ENCODE results near the gene EPHA3. TPM values are rescaled to one million over a fixed set of nuclear protein-coding genes. Genes with fewer than 3 reads are reported as not detected.

Gene EPHA3
- total and polyA plus RNA-seq, 2 donors from 2014 or later, result 0.19 to 6.5 TPM

DNA sequence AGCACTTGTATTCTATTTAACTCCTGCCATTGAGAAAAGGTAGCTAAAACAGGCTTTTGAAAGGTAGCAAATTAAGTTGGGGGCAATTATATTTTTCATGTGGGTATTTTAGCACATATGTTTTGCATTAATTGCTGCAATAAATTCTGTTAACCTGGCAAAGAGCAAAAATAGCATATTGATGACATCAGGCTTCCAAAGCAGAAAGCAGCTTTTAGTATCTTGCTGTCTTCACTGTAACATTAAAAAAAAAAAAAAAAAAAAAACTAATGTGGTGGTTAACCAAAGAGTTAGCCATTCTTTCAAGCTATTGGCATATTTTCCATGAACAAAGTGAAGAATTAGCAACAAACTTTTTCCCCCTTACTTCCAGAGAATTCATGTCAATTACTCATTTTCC lies 9.1 kb downstream of the EPHA3 start:
- DNase-seq (no peak), FAIRE-seq (no peak)
- Histone ChIP-seq H3K9ac (ENCODE audit: low read length in 3 of 3) (no peak overlapping the region), H3K4me1 (ENCODE audit: control insufficient read depth in 2 of 3, insufficient read depth in 2 of 3, low read depth in 1 of 3, low read length in 3 of 3) (no peaks in the 10 kb centered on the region), H3K27ac (ENCODE audit: low read depth in 2 of 2, low read length in 2 of 2) (no peak overlapping the region), H3K36me3 (ENCODE audit: control insufficient read depth in 2 of 3, insufficient read depth in 3 of 3, low read length in 3 of 3) (no peaks in the 10 kb centered on the region), H3K9me3 (ENCODE audit: control insufficient read depth in 2 of 3, insufficient read depth in 1 of 3, low read length in 3 of 3) (no peaks in the 10 kb centered on the region), H3K27me3 (ENCODE audit: control insufficient read depth, insufficient read depth, low read length) (peaks cover 3% of the 10 kb centered on the region), H3K4me3 (ENCODE audit: low read length in 3 of 3) (no peak overlapping the region)
- intact Hi-C loops (cut with DNase I), result no loop called here
- TF ChIP-seq, protein P1, sequence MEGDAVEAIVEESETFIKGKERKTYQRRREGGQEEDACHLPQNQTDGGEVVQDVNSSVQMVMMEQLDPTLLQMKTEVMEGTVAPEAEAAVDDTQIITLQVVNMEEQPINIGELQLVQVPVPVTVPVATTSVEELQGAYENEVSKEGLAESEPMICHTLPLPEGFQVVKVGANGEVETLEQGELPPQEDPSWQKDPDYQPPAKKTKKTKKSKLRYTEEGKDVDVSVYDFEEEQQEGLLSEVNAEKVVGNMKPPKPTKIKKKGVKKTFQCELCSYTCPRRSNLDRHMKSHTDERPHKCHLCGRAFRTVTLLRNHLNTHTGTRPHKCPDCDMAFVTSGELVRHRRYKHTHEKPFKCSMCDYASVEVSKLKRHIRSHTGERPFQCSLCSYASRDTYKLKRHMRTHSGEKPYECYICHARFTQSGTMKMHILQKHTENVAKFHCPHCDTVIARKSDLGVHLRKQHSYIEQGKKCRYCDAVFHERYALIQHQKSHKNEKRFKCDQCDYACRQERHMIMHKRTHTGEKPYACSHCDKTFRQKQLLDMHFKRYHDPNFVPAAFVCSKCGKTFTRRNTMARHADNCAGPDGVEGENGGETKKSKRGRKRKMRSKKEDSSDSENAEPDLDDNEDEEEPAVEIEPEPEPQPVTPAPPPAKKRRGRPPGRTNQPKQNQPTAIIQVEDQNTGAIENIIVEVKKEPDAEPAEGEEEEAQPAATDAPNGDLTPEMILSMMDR (IDR thresholded peaks at IDR 0.05; ENCODE audit: borderline replicate concordance, extremely low read depth, insufficient read depth), result no peak

DNA sequence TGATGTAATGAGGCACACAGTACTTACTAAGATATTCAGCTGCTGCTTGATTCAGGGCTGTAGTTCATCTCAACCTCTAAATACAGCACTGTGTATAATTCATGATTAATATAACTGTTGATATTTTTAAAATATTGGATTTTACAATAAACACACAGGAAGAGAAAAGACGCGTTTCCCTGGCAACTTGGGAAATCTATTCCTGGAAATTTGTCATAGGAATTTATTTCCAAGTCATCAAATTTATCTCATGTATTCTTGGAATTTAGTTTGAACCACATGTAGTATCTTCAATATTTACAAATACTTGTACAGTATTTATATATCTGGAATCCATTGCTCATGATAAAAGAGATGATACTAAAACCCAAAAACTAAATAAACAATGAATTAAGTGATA lies 30.6 kb downstream of the EPHA3 start:
- intact Hi-C loops (cut with DNase I), result no loop called here
- Histone ChIP-seq H3K4me1 (ENCODE audit: control insufficient read depth in 2 of 3, insufficient read depth in 2 of 3, low read depth in 1 of 3, low read length in 3 of 3) (no peaks in the 10 kb centered on the region), H3K27ac (ENCODE audit: low read depth in 2 of 2, low read length in 2 of 2) (no peak overlapping the region), H3K36me3 (ENCODE audit: control insufficient read depth in 2 of 3, insufficient read depth in 3 of 3, low read length in 3 of 3) (no peaks in the 10 kb centered on the region), H3K9me3 (ENCODE audit: control insufficient read depth in 2 of 3, insufficient read depth in 1 of 3, low read length in 3 of 3) (no peaks in the 10 kb centered on the region), H3K9ac (ENCODE audit: low read length in 3 of 3) (no peak overlapping the region), H3K4me3 (ENCODE audit: low read length in 3 of 3) (no peak overlapping the region), H3K27me3 (ENCODE audit: control insufficient read depth, insufficient read depth, low read length) (no peaks in the 10 kb centered on the region)
- TF ChIP-seq, protein P1 (IDR thresholded peaks at IDR 0.05; ENCODE audit: borderline replicate concordance, extremely low read depth, insufficient read depth), result no peak
- DNase-seq (no peak), FAIRE-seq (no peak)

GRCh38 chr3:89139870-89140269 lies 32.4 kb downstream of the EPHA3 start:
- Histone ChIP-seq H3K36me3 (ENCODE audit: control insufficient read depth in 2 of 3, insufficient read depth in 3 of 3, low read length in 3 of 3) (no peaks in the 10 kb centered on the region), H3K27ac (ENCODE audit: low read depth in 2 of 2, low read length in 2 of 2) (no peak overlapping the region), H3K4me1 (ENCODE audit: control insufficient read depth in 2 of 3, insufficient read depth in 2 of 3, low read depth in 1 of 3, low read length in 3 of 3) (no peaks in the 10 kb centered on the region), H3K4me3 (ENCODE audit: low read length in 3 of 3) (no peak overlapping the region), H3K27me3 (ENCODE audit: control insufficient read depth, insufficient read depth, low read length) (no peaks in the 10 kb centered on the region), H3K9ac (ENCODE audit: low read length in 3 of 3) (no peak overlapping the region), H3K9me3 (ENCODE audit: control insufficient read depth in 2 of 3, insufficient read depth in 1 of 3, low read length in 3 of 3) (no peaks in the 10 kb centered on the region)
- TF ChIP-seq, protein P1 (IDR thresholded peaks at IDR 0.05; ENCODE audit: borderline replicate concordance, extremely low read depth, insufficient read depth), result no peak
- FAIRE-seq (no peak), DNase-seq (no peak)
- intact Hi-C loops (cut with DNase I), result no loop called here

GRCh38 chr3:89144080-89144479 lies 36.7 kb downstream of the EPHA3 start:
- H3K27me3 ChIP-seq (ENCODE audit: control insufficient read depth, insufficient read depth, low read length), result no peaks in the 10 kb centered on the region
- TF ChIP-seq, protein P1 (IDR thresholded peaks at IDR 0.05; ENCODE audit: borderline replicate concordance, extremely low read depth, insufficient read depth), result no peak
- FAIRE-seq (no peak), DNase-seq (no peak)
- H3K9me3 ChIP-seq (ENCODE audit: control insufficient read depth in 2 of 3, insufficient read depth in 1 of 3, low read length in 3 of 3), result no peaks in the 10 kb centered on the region
- H3K4me3 ChIP-seq (ENCODE audit: low read length in 3 of 3), result no peak overlapping the region
- H3K27ac ChIP-seq (ENCODE audit: low read depth in 2 of 2, low read length in 2 of 2), result no peak overlapping the region
- H3K4me1 ChIP-seq (ENCODE audit: control insufficient read depth in 2 of 3, insufficient read depth in 2 of 3, low read depth in 1 of 3, low read length in 3 of 3), result no peaks in the 10 kb centered on the region
- no peak overlapping the region for H3K9ac ChIP-seq (ENCODE audit: low read length in 3 of 3)
- intact Hi-C loops (cut with DNase I), result no loop called here
- no peaks in the 10 kb centered on the region for H3K36me3 ChIP-seq (ENCODE audit: control insufficient read depth in 2 of 3, insufficient read depth in 3 of 3, low read length in 3 of 3)

All from kidney (tissue), 14 donors.